GM21447 (cell line): ENCODE measurements around the gene ZBTB9.
"Not testable (repeated sequence)": the region's sequence is repeated elsewhere in the genome, so short reads cannot be mapped to it uniquely, and the experiment has no call there.

ENCODE experiments used
- ATAC-seq: cut with Tn5 transposase; IDR thresholded peaks from one replicate; pipeline ENCODE4 v1.9.1; 2021; ENCODE audit not compliant: unreplicated experiment

The ZBTB9 gene

GRCh38 chr6:33458676-33459075, 4.3 kb downstream of the ZBTB9 start:
- ATAC-seq, result no peak

- no peak for ATAC-seq
These were observed 4.8 kb downstream of the ZBTB9 start for GRCh38 chr6:33459226-33459625.

GRCh38 chr6:33466075-33466735, 11.8 kb downstream of the ZBTB9 start:
- ATAC-seq, result no peak

GRCh38 chr6:33467091-33467490, 12.7 kb downstream of the ZBTB9 start:
- ATAC-seq, result no peak

- no peak for ATAC-seq
These were observed 15.3 kb downstream of the ZBTB9 start for GRCh38 chr6:33469661-33470060.

- ATAC-seq, result no peak
These were observed 23.5 kb downstream of the ZBTB9 start for GRCh38 chr6:33477864-33478263.

- ATAC-seq, result no peak
These were observed 26.8 kb downstream of the ZBTB9 start for GRCh38 chr6:33481192-33481591.

GRCh38 chr6:33482620-33483019, 28.2 kb downstream of the ZBTB9 start:
- ATAC-seq, result not testable (repeated sequence)

- no peak for ATAC-seq
These were observed 29.3 kb downstream of the ZBTB9 start for GRCh38 chr6:33483678-33484077.

- not testable (repeated sequence) for ATAC-seq
These were observed 30.4 kb downstream of the ZBTB9 start for GRCh38 chr6:33484673-33485262.

- not testable (repeated sequence) for ATAC-seq
These were observed 31.3 kb downstream of the ZBTB9 start for GRCh38 chr6:33485680-33486079.

GRCh38 chr6:33488339-33488738, 34.0 kb downstream of the ZBTB9 start:
- ATAC-seq, result no peak

GRCh38 chr6:33490198-33490597, 35.8 kb downstream of the ZBTB9 start:
- ATAC-seq, result no peak

- no peak for ATAC-seq
These were observed 36.2 kb downstream of the ZBTB9 start for GRCh38 chr6:33490621-33491020.

GRCh38 chr6:33492093-33492492, 37.7 kb downstream of the ZBTB9 start:
- ATAC-seq, result no peak

GRCh38 chr6:33497157-33497556, 42.8 kb downstream of the ZBTB9 start:
- ATAC-seq, result no peak

- ATAC-seq, result no peak
These were observed 48.1 kb downstream of the ZBTB9 start for GRCh38 chr6:33502486-33502885.

- ATAC-seq, result no peak
These were observed 50.1 kb downstream of the ZBTB9 start for GRCh38 chr6:33504486-33504885.

- no peak for ATAC-seq
These were observed 51.4 kb downstream of the ZBTB9 start for GRCh38 chr6:33505548-33506370.
